ENCODE results near the gene PAQR9. TPM values are rescaled to one million over a fixed set of nuclear protein-coding genes. Genes with fewer than 3 reads are reported as not detected.
A peak's percentile ranks its signal among the peaks of the same experiment; 100 is the strongest.

The PAQR9 gene
- total RNA-seq, 1 experiment from 2014 or later = 0.12 TPM

DNA sequence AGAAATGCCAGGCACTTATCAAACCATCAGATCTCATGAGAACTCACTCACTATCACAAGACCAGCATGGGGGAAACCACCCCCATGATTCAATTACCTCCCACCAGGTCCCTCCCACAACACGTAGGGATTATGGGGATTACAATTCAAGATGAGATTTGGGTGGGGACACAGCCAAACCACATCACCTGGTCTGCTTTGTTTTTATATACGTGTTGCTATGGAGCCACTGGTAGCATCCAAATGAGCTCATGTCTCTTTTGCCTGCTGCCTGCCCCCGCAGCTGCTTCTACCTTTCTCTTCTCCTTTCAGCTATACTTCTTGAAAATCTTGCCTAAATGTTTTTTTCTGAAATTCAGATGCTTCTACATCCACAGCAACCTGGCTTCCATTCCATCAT is 47.8 kb downstream of the PAQR9 start:
- DNase-seq (ENCODE audit: low read depth) = peak; percentile 42

- DNase-seq (ENCODE audit: low read depth) = no peak
These were observed 49.1 kb downstream of the PAQR9 start for GRCh38 chr3:142914286-142914811.

- DNase-seq (ENCODE audit: low read depth) = no peak
These were observed 50.0 kb downstream of the PAQR9 start for GRCh38 chr3:142913432-142913831.

DNA sequence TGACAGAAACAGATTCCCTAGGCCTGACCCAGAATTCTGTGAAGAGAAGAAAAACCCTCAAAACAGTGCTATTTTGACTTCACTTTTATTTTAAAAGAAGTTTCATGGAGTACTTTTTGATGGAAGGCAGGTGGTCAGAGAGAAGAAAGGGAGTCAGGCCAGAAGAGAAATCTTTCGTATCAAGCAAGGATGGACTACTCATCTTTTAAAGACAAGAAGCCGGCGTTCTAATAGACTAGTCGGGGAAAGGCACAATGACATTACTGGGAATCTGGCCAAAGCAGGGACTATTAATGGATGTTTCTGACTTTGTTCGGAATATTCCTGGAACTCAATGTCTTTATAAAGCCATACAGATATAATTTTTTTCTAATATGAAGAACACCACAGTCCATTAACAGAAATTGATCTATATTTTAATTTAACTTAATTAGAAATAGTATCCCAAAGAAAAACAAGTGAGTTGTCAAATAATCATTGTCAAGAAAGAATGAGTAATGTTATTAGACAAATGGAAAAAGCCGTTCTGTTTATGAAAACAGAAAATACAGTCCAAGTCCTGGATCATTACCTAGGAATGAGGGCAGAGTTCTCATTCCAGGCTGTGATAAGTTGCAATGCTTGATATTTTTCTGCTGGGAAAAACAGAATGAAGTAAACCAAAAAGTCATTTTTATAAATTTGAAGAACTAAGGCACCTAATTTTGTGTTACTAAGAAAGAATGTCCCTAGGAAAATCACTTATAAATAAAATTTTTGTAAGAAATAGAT is 50.9 kb downstream of the PAQR9 start:
- DNase-seq (ENCODE audit: low read depth) = no peak

Other genes starting within 250 kb of the PAQR9 start
- 23.9 and 25.2 TPM in 2 replicates for gene TRPC1, start 239.6 kb downstream of the PAQR9 start, total RNA-seq (2014; rRNA removed; shearing (Covaris generic))
- 21.6 and 26.5 TPM in 2 replicates for gene PCOLCE2, start 74.6 kb downstream of the PAQR9 start, total RNA-seq (2014; rRNA removed; shearing (Covaris generic))
- 73.5 and 83.3 TPM in 2 replicates for gene U2SURP, start 37.9 kb upstream of the PAQR9 start, total RNA-seq (2014; rRNA removed; shearing (Covaris generic))
- gene CHST2, start 156.1 kb upstream of the PAQR9 start, total RNA-seq (2014; rRNA removed; shearing (Covaris generic)) = 2.8 and 3.4 TPM in 2 replicates